HL-60 (cell line): ENCODE data around the gene GATA1.

Experiments
- CTCF ChIP-seq: IDR thresholded peaks from one replicate; pipeline ENCODE4 v1.5.1; 2011; ENCODE audit warnings: low read length, control low read depth, inconsistent platforms; ENCODE audit not compliant: insufficient read depth
- GABPA ChIP-seq: IDR thresholded peaks from 2 replicates; pipeline ENCODE4 v1.6.1; 2012; ENCODE audit warnings: low read depth
- POLR2AphosphoS5 ChIP-seq: IDR thresholded peaks from 2 replicates; pipeline ENCODE4 v1.6.1; 2012; ENCODE audit warnings: low read depth
- TF ChIP-seq, protein P1 (sequence below): IDR thresholded peaks from 2 replicates; pipeline ENCODE4 v1.6.1; 2012; ENCODE audit warnings: low read depth; ENCODE audit not compliant: insufficient replicate concordance

GRCh38 chrX:48827654-48827968 lies 41.2 kb downstream of the GATA1 start:
- TF ChIP-seq CTCF (no peak), POLR2AphosphoS5 (no peak), GABPA (no peak)
- TF ChIP-seq, protein P1, sequence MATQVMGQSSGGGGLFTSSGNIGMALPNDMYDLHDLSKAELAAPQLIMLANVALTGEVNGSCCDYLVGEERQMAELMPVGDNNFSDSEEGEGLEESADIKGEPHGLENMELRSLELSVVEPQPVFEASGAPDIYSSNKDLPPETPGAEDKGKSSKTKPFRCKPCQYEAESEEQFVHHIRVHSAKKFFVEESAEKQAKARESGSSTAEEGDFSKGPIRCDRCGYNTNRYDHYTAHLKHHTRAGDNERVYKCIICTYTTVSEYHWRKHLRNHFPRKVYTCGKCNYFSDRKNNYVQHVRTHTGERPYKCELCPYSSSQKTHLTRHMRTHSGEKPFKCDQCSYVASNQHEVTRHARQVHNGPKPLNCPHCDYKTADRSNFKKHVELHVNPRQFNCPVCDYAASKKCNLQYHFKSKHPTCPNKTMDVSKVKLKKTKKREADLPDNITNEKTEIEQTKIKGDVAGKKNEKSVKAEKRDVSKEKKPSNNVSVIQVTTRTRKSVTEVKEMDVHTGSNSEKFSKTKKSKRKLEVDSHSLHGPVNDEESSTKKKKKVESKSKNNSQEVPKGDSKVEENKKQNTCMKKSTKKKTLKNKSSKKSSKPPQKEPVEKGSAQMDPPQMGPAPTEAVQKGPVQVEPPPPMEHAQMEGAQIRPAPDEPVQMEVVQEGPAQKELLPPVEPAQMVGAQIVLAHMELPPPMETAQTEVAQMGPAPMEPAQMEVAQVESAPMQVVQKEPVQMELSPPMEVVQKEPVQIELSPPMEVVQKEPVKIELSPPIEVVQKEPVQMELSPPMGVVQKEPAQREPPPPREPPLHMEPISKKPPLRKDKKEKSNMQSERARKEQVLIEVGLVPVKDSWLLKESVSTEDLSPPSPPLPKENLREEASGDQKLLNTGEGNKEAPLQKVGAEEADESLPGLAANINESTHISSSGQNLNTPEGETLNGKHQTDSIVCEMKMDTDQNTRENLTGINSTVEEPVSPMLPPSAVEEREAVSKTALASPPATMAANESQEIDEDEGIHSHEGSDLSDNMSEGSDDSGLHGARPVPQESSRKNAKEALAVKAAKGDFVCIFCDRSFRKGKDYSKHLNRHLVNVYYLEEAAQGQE = no peak
